ENCODE measurements around the gene NOS1AP. TPM values are rescaled to one million over a fixed set of nuclear protein-coding genes. Genes with fewer than 3 reads are reported as not detected.

Gene NOS1AP
- total and polyA plus RNA-seq, 2 experiments from 2014 or later: 5.8 to 6.6 TPM

DNA sequence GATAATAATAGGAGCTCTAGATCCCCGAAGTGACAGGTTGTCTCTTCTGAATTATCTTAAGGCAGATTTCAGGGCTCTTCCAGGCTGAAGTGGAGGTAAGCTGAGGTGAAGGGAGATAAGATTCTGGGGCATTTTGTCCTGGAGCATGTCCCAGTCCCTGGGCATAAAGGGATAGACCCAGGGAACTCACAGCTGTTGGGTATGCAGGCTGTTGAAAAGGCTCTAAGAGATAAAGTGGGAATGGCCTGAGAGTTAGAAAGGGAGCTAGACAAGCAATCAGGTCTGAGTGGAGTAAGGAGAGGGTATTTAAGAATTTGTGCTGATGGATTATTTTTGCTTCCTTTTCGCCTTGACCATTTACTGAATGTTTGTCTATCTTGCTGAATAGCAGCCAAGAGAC, 123.7 kb downstream of the NOS1AP start:
- peaks cover 26% of the 10 kb centered on the region for H3K4me1 ChIP-seq (ENCODE audit: insufficient read depth)
- peaks cover 7% of the 10 kb centered on the region; the same call in 1 of the 2 replicates for H3K9me2 ChIP-seq (ENCODE audit: insufficient read depth)
- Mint-ChIP-seq H3K9me3 (no peaks in the 10 kb centered on the region; the same call in 2 of the 3 replicates), H3K27me3 (ENCODE audit: insufficient read depth, low read depth, poor library complexity) (peaks cover 6% of the 10 kb centered on the region), H3K36me3 (ENCODE audit: low read depth) (no peaks in the 10 kb centered on the region), H3K27ac (no peak overlapping the region), H3K4me1 (peaks cover 57% of the 10 kb centered on the region), H3K4me3 (no peak overlapping the region)
- DNase-seq (ENCODE audit: low spot score) (no peak), ATAC-seq (no peak)
- H4K20me1 ChIP-seq (replicated peaks; ENCODE audit: insufficient read depth): peaks cover 4% of the 10 kb centered on the region
- H3K4me3 ChIP-seq: no peak overlapping the region
- H3K4me2 ChIP-seq: no peak overlapping the region
- H2AFZ ChIP-seq: no peak overlapping the region
- no peaks in the 10 kb centered on the region for H3K36me3 ChIP-seq (ENCODE audit: insufficient read depth)
- no peaks in the 10 kb centered on the region; the same call in 1 of the 2 replicates for H3F3A ChIP-seq (replicated peaks; ENCODE audit: low read depth)
- TF ChIP-seq, protein P1, sequence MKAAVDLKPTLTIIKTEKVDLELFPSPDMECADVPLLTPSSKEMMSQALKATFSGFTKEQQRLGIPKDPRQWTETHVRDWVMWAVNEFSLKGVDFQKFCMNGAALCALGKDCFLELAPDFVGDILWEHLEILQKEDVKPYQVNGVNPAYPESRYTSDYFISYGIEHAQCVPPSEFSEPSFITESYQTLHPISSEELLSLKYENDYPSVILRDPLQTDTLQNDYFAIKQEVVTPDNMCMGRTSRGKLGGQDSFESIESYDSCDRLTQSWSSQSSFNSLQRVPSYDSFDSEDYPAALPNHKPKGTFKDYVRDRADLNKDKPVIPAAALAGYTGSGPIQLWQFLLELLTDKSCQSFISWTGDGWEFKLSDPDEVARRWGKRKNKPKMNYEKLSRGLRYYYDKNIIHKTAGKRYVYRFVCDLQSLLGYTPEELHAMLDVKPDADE (IDR thresholded peaks at IDR 0.05): no peak
- TF ChIP-seq, protein P2, sequence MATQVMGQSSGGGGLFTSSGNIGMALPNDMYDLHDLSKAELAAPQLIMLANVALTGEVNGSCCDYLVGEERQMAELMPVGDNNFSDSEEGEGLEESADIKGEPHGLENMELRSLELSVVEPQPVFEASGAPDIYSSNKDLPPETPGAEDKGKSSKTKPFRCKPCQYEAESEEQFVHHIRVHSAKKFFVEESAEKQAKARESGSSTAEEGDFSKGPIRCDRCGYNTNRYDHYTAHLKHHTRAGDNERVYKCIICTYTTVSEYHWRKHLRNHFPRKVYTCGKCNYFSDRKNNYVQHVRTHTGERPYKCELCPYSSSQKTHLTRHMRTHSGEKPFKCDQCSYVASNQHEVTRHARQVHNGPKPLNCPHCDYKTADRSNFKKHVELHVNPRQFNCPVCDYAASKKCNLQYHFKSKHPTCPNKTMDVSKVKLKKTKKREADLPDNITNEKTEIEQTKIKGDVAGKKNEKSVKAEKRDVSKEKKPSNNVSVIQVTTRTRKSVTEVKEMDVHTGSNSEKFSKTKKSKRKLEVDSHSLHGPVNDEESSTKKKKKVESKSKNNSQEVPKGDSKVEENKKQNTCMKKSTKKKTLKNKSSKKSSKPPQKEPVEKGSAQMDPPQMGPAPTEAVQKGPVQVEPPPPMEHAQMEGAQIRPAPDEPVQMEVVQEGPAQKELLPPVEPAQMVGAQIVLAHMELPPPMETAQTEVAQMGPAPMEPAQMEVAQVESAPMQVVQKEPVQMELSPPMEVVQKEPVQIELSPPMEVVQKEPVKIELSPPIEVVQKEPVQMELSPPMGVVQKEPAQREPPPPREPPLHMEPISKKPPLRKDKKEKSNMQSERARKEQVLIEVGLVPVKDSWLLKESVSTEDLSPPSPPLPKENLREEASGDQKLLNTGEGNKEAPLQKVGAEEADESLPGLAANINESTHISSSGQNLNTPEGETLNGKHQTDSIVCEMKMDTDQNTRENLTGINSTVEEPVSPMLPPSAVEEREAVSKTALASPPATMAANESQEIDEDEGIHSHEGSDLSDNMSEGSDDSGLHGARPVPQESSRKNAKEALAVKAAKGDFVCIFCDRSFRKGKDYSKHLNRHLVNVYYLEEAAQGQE (IDR thresholded peaks at IDR 0.05; ENCODE audit: unreplicated experiment): no peak
- TF ChIP-seq POLR2AphosphoS5 (IDR thresholded peaks at IDR 0.05; ENCODE audit: low read depth) (no peak), ZNF331 (CRISPR knock-in tag; IDR thresholded peaks at IDR 0.05; ENCODE audit: low read depth) (no peak), EZH2phosphoT487 (IDR thresholded peaks at IDR 0.05; ENCODE audit: unreplicated experiment) (no peak), JUNB (IDR thresholded peaks at IDR 0.05; ENCODE audit: unreplicated experiment) (no peak), EZH2 (IDR thresholded peaks at IDR 0.05; ENCODE audit: low read depth, unreplicated experiment) (no peak), CREB1 (CRISPR knock-in tag; IDR thresholded peaks at IDR 0.05; ENCODE audit: low read depth) (no peak), STAT1 (IDR thresholded peaks at IDR 0.05; ENCODE audit: unreplicated experiment) (no peak), NANOG (IDR thresholded peaks at IDR 0.05; ENCODE audit: borderline replicate concordance) (no peak), ZNF114 (CRISPR knock-in tag; IDR thresholded peaks at IDR 0.05) (no peak)
- TF ChIP-seq, protein P3, sequence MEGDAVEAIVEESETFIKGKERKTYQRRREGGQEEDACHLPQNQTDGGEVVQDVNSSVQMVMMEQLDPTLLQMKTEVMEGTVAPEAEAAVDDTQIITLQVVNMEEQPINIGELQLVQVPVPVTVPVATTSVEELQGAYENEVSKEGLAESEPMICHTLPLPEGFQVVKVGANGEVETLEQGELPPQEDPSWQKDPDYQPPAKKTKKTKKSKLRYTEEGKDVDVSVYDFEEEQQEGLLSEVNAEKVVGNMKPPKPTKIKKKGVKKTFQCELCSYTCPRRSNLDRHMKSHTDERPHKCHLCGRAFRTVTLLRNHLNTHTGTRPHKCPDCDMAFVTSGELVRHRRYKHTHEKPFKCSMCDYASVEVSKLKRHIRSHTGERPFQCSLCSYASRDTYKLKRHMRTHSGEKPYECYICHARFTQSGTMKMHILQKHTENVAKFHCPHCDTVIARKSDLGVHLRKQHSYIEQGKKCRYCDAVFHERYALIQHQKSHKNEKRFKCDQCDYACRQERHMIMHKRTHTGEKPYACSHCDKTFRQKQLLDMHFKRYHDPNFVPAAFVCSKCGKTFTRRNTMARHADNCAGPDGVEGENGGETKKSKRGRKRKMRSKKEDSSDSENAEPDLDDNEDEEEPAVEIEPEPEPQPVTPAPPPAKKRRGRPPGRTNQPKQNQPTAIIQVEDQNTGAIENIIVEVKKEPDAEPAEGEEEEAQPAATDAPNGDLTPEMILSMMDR (conservative IDR thresholded peaks at IDR 0.05; ENCODE audit: low read depth in 2 of 2): no peak
- TF ChIP-seq, protein P4, sequence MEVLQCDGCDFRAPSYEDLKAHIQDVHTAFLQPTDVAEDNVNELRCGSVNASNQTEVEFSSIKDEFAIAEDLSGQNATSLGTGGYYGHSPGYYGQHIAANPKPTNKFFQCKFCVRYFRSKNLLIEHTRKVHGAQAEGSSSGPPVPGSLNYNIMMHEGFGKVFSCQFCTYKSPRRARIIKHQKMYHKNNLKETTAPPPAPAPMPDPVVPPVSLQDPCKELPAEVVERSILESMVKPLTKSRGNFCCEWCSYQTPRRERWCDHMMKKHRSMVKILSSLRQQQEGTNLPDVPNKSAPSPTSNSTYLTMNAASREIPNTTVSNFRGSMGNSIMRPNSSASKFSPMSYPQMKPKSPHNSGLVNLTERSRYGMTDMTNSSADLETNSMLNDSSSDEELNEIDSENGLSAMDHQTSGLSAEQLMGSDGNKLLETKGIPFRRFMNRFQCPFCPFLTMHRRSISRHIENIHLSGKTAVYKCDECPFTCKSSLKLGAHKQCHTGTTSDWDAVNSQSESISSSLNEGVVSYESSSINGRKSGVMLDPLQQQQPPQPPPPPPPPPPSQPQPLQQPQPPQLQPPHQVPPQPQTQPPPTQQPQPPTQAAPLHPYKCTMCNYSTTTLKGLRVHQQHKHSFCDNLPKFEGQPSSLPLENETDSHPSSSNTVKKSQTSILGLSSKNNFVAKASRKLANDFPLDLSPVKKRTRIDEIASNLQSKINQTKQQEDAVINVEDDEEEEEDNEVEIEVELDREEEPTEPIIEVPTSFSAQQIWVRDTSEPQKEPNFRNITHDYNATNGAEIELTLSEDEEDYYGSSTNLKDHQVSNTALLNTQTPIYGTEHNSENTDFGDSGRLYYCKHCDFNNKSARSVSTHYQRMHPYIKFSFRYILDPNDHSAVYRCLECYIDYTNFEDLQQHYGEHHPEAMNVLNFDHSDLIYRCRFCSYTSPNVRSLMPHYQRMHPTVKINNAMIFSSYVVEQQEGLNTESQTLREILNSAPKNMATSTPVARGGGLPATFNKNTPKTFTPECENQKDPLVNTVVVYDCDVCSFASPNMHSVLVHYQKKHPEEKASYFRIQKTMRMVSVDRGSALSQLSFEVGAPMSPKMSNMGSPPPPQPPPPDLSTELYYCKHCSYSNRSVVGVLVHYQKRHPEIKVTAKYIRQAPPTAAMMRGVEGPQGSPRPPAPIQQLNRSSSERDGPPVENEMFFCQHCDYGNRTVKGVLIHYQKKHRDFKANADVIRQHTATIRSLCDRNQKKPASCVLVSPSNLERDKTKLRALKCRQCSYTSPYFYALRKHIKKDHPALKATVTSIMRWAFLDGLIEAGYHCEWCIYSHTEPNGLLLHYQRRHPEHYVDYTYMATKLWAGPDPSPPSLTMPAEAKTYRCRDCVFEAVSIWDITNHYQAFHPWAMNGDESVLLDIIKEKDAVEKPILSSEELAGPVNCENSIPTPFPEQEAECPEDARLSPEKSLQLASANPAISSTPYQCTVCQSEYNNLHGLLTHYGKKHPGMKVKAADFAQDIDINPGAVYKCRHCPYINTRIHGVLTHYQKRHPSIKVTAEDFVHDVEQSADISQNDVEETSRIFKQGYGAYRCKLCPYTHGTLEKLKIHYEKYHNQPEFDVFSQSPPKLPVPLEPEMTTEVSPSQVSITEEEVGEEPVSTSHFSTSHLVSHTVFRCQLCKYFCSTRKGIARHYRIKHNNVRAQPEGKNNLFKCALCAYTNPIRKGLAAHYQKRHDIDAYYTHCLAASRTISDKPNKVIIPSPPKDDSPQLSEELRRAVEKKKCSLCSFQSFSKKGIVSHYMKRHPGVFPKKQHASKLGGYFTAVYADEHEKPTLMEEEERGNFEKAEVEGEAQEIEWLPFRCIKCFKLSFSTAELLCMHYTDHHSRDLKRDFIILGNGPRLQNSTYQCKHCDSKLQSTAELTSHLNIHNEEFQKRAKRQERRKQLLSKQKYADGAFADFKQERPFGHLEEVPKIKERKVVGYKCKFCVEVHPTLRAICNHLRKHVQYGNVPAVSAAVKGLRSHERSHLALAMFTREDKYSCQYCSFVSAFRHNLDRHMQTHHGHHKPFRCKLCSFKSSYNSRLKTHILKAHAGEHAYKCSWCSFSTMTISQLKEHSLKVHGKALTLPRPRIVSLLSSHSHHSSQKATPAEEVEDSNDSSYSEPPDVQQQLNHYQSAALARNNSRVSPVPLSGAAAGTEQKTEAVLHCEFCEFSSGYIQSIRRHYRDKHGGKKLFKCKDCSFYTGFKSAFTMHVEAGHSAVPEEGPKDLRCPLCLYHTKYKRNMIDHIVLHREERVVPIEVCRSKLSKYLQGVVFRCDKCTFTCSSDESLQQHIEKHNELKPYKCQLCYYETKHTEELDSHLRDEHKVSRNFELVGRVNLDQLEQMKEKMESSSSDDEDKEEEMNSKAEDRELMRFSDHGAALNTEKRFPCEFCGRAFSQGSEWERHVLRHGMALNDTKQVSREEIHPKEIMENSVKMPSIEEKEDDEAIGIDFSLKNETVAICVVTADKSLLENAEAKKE (CRISPR knock-in tag; IDR thresholded peaks at IDR 0.05): no peak
- H3K27ac ChIP-seq (ENCODE audit: low read depth): no peak overlapping the region
- H3K27me3 ChIP-seq (ENCODE audit: insufficient read depth): no peaks in the 10 kb centered on the region
- peaks cover 40% of the 10 kb centered on the region for H3K79me2 ChIP-seq (replicated peaks; ENCODE audit: insufficient read depth)
